WERI-Rb-1 (cell line): ENCODE data around the gene FAM228B.

Source experiments
- DNase-seq: peaks from one replicate; pipeline ENCODE4 v3.0.0-alpha.2; 2020
- H3K27ac ChIP-seq: fragments of 250-450 bp; sonication (Bioruptor Pico); 2 replicates; pipeline ENCODE4 v1.5.1; 2020; ENCODE audit warnings: mild to moderate bottlenecking, moderate library complexity
- H3K27me3 ChIP-seq: fragments of 250-450 bp; sonication (Bioruptor Pico); 2 replicates; pipeline ENCODE4 v1.5.1; 2021; ENCODE audit warnings: mild to moderate bottlenecking, low read depth, moderate library complexity; ENCODE audit not compliant: insufficient read depth, severe bottlenecking
- H3K36me3 ChIP-seq: fragments of 250-450 bp; sonication (Bioruptor Pico); 2 replicates; pipeline ENCODE4 v1.5.1; 2020; ENCODE audit warnings: mild to moderate bottlenecking, moderate library complexity
- H3K4me3 ChIP-seq: 2 replicates; pipeline ENCODE4 v1.5.1; 2011; ENCODE audit warnings: low read depth, mild to moderate bottlenecking, control low read depth, low read length
- H3K9me3 ChIP-seq: fragments of 250-450 bp; sonication (Bioruptor Pico); 2 replicates; pipeline ENCODE4 v1.5.1; 2021; ENCODE audit warnings: mild to moderate bottlenecking, moderate library complexity; ENCODE audit not compliant: severe bottlenecking
- CTCF ChIP-seq: IDR thresholded peaks from 2 replicates; pipeline ENCODE4 v1.5.1; 2011; ENCODE audit warnings: low read depth, mild to moderate bottlenecking, control low read depth, inconsistent platforms, low read length

The FAM228B gene

GRCh38 chr2:24210723-24211122 lies 87.5 kb downstream of the FAM228B start:
- TF ChIP-seq CTCF: no peak

GRCh38 chr2:24211408-24211807 lies 88.1 kb downstream of the FAM228B start:
- H3K27me3 ChIP-seq: no peaks in the 10 kb centered on the region
- peaks cover 3% of the 10 kb centered on the region for H3K36me3 ChIP-seq
- H3K4me3 ChIP-seq: no peak overlapping the region
- H3K9me3 ChIP-seq: no peaks in the 10 kb centered on the region
- TF ChIP-seq CTCF: no peak
- H3K27ac ChIP-seq: no peak overlapping the region
- DNase-seq: no peak

More at GRCh38 chr2:24210723-24211122, 87.5 kb downstream of the FAM228B start:
- Histone ChIP-seq H3K4me3 (no peak overlapping the region), H3K9me3 (no peaks in the 10 kb centered on the region), H3K27me3 (no peaks in the 10 kb centered on the region), H3K36me3 (peaks cover 3% of the 10 kb centered on the region), H3K27ac (no peak overlapping the region)
- DNase-seq: no peak

- Histone ChIP-seq H3K9me3 (no peaks in the 10 kb centered on the region), H3K36me3 (peaks cover 4% of the 10 kb centered on the region; the same call in 1 of the 2 replicates), H3K27ac (no peak overlapping the region), H3K27me3 (no peaks in the 10 kb centered on the region), H3K4me3 (no peak overlapping the region)
- no peak for DNase-seq
- TF ChIP-seq CTCF: no peak
These were observed 91.6 kb downstream of the FAM228B start for GRCh38 chr2:24214880-24215279.
